Heart right ventricle (tissue), 16 donors: ENCODE data around the gene RALGPS1. TPM values are rescaled to one million over a fixed set of nuclear protein-coding genes. Genes with fewer than 3 reads are reported as not detected.
A peak's percentile ranks its signal among the peaks of the same experiment; 100 is the strongest.

ENCODE experiments used
- ATAC-seq, 8 donors: fragments of 200-7000 bp; cut with Tn5 transposase; one replicate each; pipeline ENCODE4 v1.9.1; 2020; ENCODE audit warnings: mild to moderate bottlenecking in 8 of 8, moderate library complexity in 8 of 8, moderate number of reproducible peaks in 1 of 8
- DNase-seq, 2 donors: peaks; one replicate each; pipeline ENCODE4 v3.0.0-alpha.2; 2020
- H3K27ac ChIP-seq, 10 donors: fragments of 200-600 bp; sonication (generic) in 2 of 10; one replicate each; pipeline versions ENCODE4 v1.5.0 to v1.8.0; 2020 to 2022; ENCODE audit warnings: mild to moderate bottlenecking in 3 of 10
- H3K27me3 ChIP-seq, 7 donors: fragments of 200-600 bp; one replicate each; pipeline ENCODE4 v1.8.0; 2021 to 2022; ENCODE audit warnings: mild to moderate bottlenecking in 2 of 7
- H3K36me3 ChIP-seq, 9 donors: fragments of 200-600 bp; sonication (generic) in 1 of 9; one replicate each; pipeline versions ENCODE4 v1.5.0 to v1.8.0; 2020 to 2022; ENCODE audit warnings: mild to moderate bottlenecking in 2 of 9
- H3K4me1 ChIP-seq, 9 donors: fragments of 200-600 bp; sonication (generic) in 1 of 9; one replicate each; pipeline versions ENCODE4 v1.5.0 to v1.8.0; 2020 to 2022; ENCODE audit warnings: mild to moderate bottlenecking in 4 of 9
- H3K4me3 ChIP-seq, 10 donors: fragments of 200-600 bp; sonication (generic) in 2 of 10; one replicate each; pipeline versions ENCODE4 v1.5.0 to v1.8.0; 2020 to 2022; ENCODE audit warnings: mild to moderate bottlenecking in 7 of 10, moderate library complexity in 2 of 10
- H3K9me3 ChIP-seq, 11 donors: fragments of 200-600 bp in 10 of 11; sonication (generic) in 2 of 11; one replicate each; pipeline versions ENCODE4 v1.5.0 to v1.8.0; 2013 to 2022; ENCODE audit warnings: mild to moderate bottlenecking in 2 of 11, control low read depth in 1 of 11, moderate library complexity in 1 of 11
- WGBS, 2 donors: extraction: QIAGEN DNeasy Blood & Tissue Kit; methylation state at CpG; one replicate each; pipeline ENCODE4 v1.1.7; 2013; ENCODE audit warnings: inconsistent platforms in 1 of 2; 5-methylcytosine and 5-hydroxymethylcytosine counted together
- intact Hi-C, 10 donors: fragments of 100-400 bp; cut with DNase I; formaldehyde crosslinking; loops; one replicate each; pipeline versions ENCODE4 v1.11.1 to v1.14.2; 2022
- polyA plus RNA-seq, 2 donors: library from polyadenylated mRNA; stranded (reverse); fragments of 200-250 nt; gene quantifications; one replicate each; pipeline ENCODE4 v1.2.3, GENCODE V29; 2013
- total RNA-seq, 10 donors: library from RNA; stranded (reverse); fragmentation: NEBNext Ultra II Directional in 3 of 10; extraction: Animal tissue kit (Norgen Biotek cat#: 25700) in 3 of 10; gene quantifications; one replicate each; pipeline versions ENCODE4 v1.2.1 to v1.2.4, GENCODE V29; 2021 to 2023
- TF ChIP-seq, protein P1 (sequence below), 9 donors: fragments of 200-600 bp; sonication (generic) in 2 of 9; IDR thresholded peaks; one replicate each; pipeline versions ENCODE4 v1.5.0 to v1.8.0; 2021 to 2022; ENCODE audit warnings: antibody characterized with exemption in 9 of 9, mild to moderate bottlenecking in 5 of 9, moderate library complexity in 1 of 9
- donor health status: Arrhythmogenic right ventricular cardiomyopathy.
- donor health status: ischemic (EF 13 %, LVEDD 7.1; RV severe dilation, severe dysfunction).
- donor health status: healthy with polysubstance abuse.
- donor health status: DM: no; HTN: yes; CAD: no.
- donor health status: DM: no; HTN: no; CAD: no.
- donor health status: ischemic (EF 25% LVEDD 6.9; RV normal size, moderate dysfunction).
- donor health status: ischemic (EF 25% LVEDD 5.7; RV mildly dilated, moderate dysfunction).
- donor health status: healthy.
- donor health status: DM: yes; HTN: yes; CAD: no.
- donor health status: Ischemic cardiomyopathy.
- donor health status: ischemic (EF 35%, LVEDD 5.7; RV mildly dilated, moderate dysfunction).
- donor health status: nonischemic (EF 11% LVEDD 7.7; RV severe dilation, severe dysfunction).
- donor health status: DM: yes; HTN: yes; CAD: no.
- donor health status: PGD.
- donor health status: ischemic (EF 29% LVEDD 5.4; RV normal size, mild dysfunction).
- donor health status: nonischemic (EF 23%, LVEDD 6.1; RV moderate dilation, normal function).

The RALGPS1 gene
- total and polyA plus RNA-seq, 12 donors, result 4.2 to 25.0 (median 16.8) TPM

DNA sequence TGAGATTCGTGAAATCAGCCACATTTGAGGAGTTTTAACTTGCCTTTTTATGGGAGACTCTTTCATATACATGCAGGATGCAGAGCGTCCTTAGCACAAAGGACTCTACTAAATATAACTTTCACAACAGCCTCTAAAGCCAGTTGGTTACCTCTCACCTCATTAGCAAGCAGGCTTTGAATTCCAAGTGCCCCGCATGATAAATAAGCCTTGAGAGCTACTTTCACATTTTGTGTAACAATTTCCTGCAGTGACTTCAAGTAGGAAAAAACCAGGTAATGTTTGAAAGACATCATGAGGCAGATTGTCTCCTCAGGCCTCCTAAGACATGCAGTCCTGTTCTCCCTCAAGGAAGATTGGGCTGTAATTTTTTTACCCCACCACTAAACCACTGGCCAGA lies 50.5 kb downstream of the RALGPS1 start:
- 43 to 63% methylated on average over 3 of the region's 3 CpGs for WGBS, 2 donors
- DNase-seq (no peak), ATAC-seq (peak in 6 of 8 donors; percentile 39 to 81 (median 70))
- Histone ChIP-seq H3K9me3 (no peaks in the 10 kb centered on the region), H3K36me3 (peaks cover 0 to 28% (median 0%) of the 10 kb centered on the region in 9 donors), H3K27ac (peak overlapping the region; percentile 3 to 81 (median 62)), H3K27me3 (no peaks in the 10 kb centered on the region), H3K4me3 (no peak overlapping the region), H3K4me1 (peaks cover 0 to 34% (median 8%) of the 10 kb centered on the region in 9 donors)
- TF ChIP-seq, protein P1, sequence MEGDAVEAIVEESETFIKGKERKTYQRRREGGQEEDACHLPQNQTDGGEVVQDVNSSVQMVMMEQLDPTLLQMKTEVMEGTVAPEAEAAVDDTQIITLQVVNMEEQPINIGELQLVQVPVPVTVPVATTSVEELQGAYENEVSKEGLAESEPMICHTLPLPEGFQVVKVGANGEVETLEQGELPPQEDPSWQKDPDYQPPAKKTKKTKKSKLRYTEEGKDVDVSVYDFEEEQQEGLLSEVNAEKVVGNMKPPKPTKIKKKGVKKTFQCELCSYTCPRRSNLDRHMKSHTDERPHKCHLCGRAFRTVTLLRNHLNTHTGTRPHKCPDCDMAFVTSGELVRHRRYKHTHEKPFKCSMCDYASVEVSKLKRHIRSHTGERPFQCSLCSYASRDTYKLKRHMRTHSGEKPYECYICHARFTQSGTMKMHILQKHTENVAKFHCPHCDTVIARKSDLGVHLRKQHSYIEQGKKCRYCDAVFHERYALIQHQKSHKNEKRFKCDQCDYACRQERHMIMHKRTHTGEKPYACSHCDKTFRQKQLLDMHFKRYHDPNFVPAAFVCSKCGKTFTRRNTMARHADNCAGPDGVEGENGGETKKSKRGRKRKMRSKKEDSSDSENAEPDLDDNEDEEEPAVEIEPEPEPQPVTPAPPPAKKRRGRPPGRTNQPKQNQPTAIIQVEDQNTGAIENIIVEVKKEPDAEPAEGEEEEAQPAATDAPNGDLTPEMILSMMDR (IDR thresholded peaks at IDR 0.05), result no peak
- intact Hi-C loops, result loop anchor here in 3 of 10 donors (1.0 to 10.0 kb wide), 5 partner anchors 87 to 234 kb away; partner anchors contain the start of gene ANGPTL2 (in 2 of the 3)

DNA sequence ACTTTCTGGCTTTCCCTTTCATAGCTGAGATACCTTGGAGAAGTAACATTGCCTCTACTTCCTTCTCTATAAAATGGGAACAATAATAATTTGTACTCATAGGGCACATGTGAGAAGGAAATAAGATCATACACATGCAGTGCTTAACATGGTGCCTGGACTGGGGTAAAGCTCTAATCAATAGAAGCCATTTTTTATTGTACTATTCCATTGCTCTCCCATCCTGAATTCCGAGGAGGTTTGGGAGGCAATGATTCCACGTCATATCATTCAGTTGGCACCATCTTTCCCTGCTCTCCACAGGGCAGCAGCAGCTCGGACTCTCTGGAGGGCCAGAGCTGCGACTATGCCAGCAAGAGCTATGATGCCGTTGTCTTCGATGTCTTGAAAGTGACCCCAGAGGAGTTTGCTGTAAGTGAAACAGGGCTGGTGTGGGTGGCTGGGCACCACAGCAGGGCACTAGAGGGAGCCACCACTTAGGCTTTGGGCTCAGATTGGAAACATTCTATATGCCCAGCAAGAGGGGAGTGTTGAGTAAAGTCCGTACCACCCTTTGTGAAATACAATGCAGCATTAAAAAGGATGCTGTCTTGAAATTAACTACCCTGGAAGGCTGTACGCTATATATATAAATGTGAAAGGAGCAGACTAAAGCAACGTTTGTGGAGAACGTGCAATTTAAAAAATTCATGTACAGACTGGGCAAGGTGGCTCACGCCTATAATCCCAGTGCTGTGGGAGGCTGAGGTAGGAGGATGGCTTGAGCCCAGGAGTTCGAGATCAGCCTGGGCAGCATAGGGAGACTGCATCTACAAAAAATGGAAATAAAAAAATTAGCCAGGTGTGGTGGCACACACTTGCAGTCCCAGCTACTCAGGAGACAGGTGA lies 51.2 kb downstream of the RALGPS1 start:
- ATAC-seq (peak; percentile 65 to 88 (median 84)), DNase-seq (peak; percentile 52 to 55)
- Histone ChIP-seq H3K27ac (peak overlapping the region; percentile 3 to 81 (median 62)), H3K4me3 (no peak overlapping the region), H3K4me1 (peaks cover 0 to 34% (median 10%) of the 10 kb centered on the region in 9 donors), H3K36me3 (peaks cover 0 to 28% (median 0%) of the 10 kb centered on the region in 9 donors), H3K9me3 (no peaks in the 10 kb centered on the region), H3K27me3 (no peaks in the 10 kb centered on the region)
- TF ChIP-seq, protein P1 (IDR thresholded peaks at IDR 0.05), result peak; percentile 59 to 89 (median 80)
- intact Hi-C loops, result loop anchor here in 6 of 10 donors (1.0 to 10.0 kb wide), 7 partner anchors 87 to 234 kb away; partner anchors contain the start of gene ANGPTL2 (in 2 of the 6)
- WGBS, 2 donors, result 70 to 79% methylated on average over 12 of the region's 12 CpGs

DNA sequence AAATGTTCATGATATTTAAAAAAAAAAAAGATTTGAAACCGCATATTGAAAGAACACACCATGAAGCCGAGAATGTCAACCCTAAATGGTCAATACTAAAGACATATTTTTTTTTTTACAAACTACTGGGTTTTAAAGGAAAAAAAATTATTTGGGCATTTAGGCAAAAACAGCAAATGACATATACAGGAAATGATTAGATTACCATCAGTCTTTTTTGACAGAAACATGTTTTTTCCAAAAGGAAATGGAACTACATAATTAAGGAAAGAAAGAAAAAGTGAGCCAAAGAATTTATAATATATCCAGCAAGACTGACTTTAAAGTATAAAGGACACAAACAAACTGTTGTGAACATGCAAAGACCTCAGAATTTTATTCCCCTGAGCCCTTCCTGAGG lies 56.7 kb downstream of the RALGPS1 start:
- H3K4me1 ChIP-seq, result peaks cover 0 to 20% (median 10%) of the 10 kb centered on the region in 9 donors
- ATAC-seq (no peak), DNase-seq (no peak)
- no peaks in the 10 kb centered on the region for H3K27me3 ChIP-seq
- no peak overlapping the region for H3K4me3 ChIP-seq
- TF ChIP-seq, protein P1 (IDR thresholded peaks at IDR 0.05), result no peak
- peaks cover 0 to 16% (median 0%) of the 10 kb centered on the region in 9 donors for H3K36me3 ChIP-seq
- no peaks in the 10 kb centered on the region for H3K9me3 ChIP-seq
- no peak overlapping the region for H3K27ac ChIP-seq
- intact Hi-C loops, result loop anchor here in 1 of 10 donors (10.0 kb wide), 1 partner anchor 84 kb away; no protein-coding TSS in a partner anchor
- WGBS, 2 donors, result 91% methylated on average over 2 of the region's 2 CpGs

DNA sequence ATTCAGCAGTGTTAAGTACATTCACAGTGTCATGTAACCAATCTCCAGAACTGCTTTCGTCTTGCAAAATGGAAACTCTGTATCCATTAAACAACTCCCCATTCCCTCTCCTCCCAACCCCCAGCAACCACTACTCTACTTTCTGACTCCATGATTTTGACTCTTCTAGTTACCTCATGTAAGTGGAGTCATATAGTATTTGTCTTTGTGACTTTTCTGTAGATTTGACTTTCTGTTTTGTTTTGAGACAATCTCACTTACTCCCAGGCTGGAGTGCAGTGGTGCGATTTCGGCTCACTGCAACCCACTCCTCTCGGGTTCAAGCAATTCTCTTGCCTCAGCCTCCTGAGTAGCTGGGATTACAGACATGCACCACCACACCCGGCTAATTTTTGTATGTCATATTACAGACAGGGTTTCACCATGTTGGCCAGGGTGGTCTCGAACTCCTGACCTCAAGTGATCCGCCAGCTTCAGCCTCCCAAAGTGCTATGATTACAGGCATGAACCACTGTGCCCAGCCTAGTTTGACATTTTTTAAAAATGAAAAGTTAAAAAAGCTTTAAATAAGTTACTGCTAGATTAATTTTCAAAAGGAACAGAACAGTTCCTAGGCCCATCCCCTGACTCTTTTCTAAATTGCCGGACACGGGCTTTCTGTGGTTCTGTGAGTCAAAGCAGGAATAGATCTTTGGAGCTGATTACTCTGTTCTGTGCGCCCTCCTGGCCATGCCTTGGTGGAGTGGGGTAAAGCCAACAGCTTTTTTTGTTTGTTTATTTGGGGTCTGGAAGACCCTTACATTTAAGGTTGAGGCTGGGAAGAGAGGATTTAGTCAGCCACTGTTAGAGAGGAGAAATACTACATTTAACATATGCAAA lies 59.3 kb downstream of the RALGPS1 start:
- no peaks in the 10 kb centered on the region for H3K9me3 ChIP-seq
- ATAC-seq (no peak), DNase-seq (no peak)
- no peaks in the 10 kb centered on the region for H3K27me3 ChIP-seq
- intact Hi-C loops, result loop anchor here in 1 of 10 donors (10.0 kb wide), 1 partner anchor 81 kb away; no protein-coding TSS in a partner anchor
- H3K4me3 ChIP-seq, result no peak overlapping the region
- H3K4me1 ChIP-seq, result peaks cover 0 to 20% (median 10%) of the 10 kb centered on the region in 9 donors
- TF ChIP-seq, protein P1 (IDR thresholded peaks at IDR 0.05), result no peak
- H3K36me3 ChIP-seq, result peaks cover 0 to 4% (median 0%) of the 10 kb centered on the region in 9 donors
- H3K27ac ChIP-seq, result peak overlapping the region in 1 of 10 donors; percentile 72
- 96 to 98% methylated on average over 10 of the region's 10 CpGs for WGBS, 2 donors
